ENCODE data around the gene AK3.

The AK3 gene

GRCh38 chr9:4750023-4750673 lies 9.1 kb upstream of the AK3 start:
- in situ Hi-C loops (cut with MboI; ENCODE audit: low sequenced_read_pairs) = loop anchor here (10.0 to 25.0 kb wide), 2 partner anchors 687 to 845 kb away; partner anchors contain the start of gene PLGRKT

DNA sequence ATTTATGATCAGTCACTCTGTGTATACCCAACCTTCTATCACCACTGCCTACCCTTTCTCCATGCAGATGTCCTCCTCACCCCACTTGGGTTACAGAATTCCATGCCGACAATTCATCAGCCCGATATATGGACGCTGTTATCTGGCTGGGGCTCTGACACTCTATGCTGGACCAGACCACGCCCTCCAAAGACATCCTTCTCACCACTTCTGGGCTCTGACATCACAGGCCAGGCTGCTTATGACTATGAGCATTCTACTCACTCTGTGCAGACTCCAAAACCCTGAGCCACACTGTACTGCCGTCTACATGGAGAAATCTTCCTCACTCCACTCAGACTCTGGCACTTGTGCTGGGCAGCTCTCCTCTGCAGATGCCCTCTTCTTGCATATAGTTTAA lies 7.6 kb upstream of the AK3 start:
- in situ Hi-C loops (cut with MboI; ENCODE audit: low sequenced_read_pairs) = no loop called here

DNA sequence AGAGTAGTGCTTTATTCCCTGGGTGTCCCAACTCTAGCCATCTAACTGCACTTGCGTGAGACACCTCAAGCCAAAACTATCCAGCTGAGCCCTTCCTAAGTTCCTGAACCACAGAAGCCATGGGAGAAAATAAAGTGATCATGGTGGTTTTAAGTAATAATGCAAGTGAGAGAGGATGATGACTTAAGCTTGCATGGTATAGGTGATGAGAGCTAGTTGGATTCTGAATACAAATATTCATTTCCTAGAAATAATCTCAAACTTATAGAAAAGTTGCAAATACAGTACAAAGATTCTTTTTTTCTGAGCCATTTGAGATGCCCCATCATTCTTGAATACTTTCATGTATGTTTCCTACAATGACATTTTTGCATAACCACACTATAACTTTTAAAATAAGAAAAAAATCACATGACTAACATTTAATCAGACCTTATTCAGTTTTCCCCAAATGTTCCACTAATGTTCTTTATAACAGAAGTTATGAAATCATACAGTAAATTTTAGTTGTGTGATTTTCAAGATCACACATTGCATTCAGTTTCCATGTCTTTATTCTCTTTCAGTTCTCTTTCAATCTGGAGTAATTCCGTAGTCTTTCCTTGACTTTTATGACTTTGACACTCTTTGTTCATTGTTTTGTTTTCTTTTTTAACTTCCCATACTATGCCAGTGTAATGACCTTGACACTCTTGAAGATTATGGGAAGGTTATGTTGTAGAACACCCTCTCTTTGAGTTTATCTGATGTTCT lies 5.5 kb upstream of the AK3 start:
- in situ Hi-C loops (cut with MboI; ENCODE audit: low sequenced_read_pairs) = no loop called here

DNA sequence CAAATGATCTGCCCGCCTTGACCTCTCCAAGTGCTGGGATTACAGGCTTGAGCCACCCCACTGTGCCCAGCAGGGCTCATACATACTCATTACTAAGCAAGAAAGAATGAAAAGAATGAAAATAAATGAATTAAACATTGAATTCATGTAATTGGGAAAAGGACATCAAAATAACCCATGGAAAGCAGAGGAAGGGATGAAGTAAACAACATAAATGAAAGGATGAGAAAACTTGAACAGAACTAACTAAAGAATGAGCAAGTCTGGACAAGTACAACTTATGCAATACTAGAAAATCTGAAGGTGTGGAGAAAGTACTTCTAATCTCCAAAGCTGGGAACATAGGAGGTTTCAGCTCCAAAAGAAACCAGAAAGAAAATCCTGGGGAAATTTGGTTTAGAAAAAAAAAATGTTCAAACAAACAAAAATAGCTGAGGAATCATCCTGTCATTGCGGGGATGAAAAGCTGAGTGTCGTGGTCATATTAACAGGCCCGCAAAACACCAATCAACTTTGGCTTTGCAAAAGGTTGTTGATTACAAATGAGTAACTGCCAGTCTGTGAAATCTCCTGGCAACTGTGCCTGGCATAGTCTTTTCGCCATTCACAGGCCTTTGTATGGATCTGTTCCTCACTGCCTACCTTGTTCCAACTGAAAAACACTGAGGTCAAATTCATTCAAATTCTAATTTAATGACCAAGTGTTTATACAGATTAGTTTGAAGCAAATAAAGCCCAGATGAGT lies 2.3 kb upstream of the AK3 start:
- in situ Hi-C loops (cut with MboI; ENCODE audit: low sequenced_read_pairs) = no loop called here

GRCh38 chr9:4742246-4742645 lies 1.2 kb upstream of the AK3 start:
- in situ Hi-C loops (cut with MboI; ENCODE audit: low sequenced_read_pairs) = no loop called here

GRCh38 chr9:4741365-4742089 lies 525 bp upstream of the AK3 start:
- in situ Hi-C loops (cut with MboI; ENCODE audit: low sequenced_read_pairs) = no loop called here

- in situ Hi-C loops (cut with MboI; ENCODE audit: low sequenced_read_pairs) = no loop called here
Measured at GRCh38 chr9:4740388-4740637, 689 bp downstream of the AK3 start.

GRCh38 chr9:4739587-4740387 lies 1.2 kb downstream of the AK3 start:
- in situ Hi-C loops (cut with MboI; ENCODE audit: low sequenced_read_pairs) = no loop called here

DNA sequence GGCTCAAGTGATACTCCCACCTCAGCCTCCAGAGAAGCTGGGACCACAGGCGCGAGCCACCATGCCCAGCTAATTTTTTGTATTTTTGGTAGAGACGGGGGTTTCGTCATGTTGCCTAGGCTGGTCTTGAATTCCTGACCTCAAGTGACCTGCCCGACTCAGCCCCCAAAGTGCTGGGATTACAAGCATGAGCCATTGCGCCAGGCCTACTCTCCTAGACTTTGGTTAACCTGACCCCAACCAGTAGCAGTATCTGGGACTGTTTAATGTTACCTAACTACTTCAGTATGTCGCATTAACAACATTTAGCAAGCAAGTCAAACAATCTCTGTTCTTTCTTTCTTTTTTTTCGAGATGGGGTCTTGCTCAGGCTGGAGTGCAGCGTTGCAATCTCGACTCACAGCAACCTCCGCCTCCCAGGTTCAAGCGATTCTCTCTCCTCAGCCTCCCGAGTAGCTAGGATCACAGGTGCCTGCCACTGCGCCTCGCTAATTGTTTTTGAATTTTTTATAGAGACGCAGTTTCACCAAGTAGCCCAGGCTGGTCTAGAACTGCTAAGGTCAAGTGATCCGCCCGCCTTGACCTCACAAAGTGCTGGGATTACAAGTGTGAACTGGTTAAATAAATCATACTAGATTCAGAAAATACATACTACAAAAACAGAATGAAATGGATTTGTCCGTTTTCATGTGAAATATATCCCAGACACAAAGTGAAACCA lies 2.0 kb downstream of the AK3 start:
- in situ Hi-C loops (cut with MboI; ENCODE audit: low sequenced_read_pairs) = no loop called here

GRCh38 chr9:4734150-4734549 lies 6.9 kb downstream of the AK3 start:
- in situ Hi-C loops (cut with MboI; ENCODE audit: low sequenced_read_pairs) = no loop called here

DNA sequence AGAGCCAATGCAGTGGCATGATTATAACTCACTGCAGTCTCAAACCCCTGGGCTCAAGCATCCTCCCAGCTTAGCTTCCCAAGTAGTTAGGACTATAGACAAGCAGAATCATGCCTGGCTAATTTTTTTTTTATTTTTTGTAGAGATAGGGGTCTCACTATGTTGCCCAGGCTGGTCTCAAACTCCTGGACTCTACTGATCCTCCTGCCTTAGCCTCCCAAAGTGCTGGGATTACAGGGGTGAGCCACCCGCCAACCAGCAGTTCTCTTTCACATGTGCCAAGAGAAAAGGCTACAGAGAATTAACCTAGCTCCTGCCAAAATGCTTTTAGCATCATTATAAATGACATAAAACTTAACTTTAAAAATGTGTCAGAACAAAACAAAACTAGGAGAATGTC lies 8.1 kb downstream of the AK3 start:
- in situ Hi-C loops (cut with MboI; ENCODE audit: low sequenced_read_pairs) = no loop called here

- in situ Hi-C loops (cut with MboI; ENCODE audit: low sequenced_read_pairs) = no loop called here
Measured at GRCh38 chr9:4727593-4727992, 13.4 kb downstream of the AK3 start.

DNA sequence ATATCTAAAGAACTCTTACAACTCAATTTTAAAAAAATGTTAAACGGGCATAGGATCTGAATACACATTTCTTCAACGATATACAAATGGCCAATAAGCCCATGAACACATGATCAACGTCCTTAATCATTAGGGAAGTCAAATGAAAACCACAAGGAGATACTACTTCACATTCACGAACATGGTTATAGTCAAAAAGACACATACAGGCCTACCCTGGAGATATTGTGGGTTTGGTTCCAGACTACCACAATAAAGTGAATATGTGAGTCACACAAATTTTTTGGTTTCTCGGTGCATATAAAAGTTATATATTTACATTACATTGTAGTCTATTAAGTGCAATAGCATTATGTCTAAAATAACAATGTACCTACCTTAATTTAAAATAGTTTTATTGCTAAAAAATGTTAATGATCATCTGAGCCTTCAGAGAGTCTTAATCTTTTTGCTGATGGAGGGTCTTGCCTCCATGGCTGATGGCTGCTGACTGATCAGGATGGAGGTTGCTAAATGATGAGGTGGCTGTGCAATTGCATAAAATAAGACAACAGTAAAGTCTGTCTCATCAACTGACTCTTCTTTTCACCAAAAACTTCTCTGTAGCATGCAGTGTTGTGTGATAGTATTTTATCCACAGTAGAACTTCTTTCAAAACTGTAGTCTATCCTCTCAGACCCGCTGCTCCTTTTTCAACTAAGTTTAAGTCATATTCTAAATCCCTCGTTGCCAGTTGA lies 15.1 kb downstream of the AK3 start:
- in situ Hi-C loops (cut with MboI; ENCODE audit: low sequenced_read_pairs) = no loop called here

DNA sequence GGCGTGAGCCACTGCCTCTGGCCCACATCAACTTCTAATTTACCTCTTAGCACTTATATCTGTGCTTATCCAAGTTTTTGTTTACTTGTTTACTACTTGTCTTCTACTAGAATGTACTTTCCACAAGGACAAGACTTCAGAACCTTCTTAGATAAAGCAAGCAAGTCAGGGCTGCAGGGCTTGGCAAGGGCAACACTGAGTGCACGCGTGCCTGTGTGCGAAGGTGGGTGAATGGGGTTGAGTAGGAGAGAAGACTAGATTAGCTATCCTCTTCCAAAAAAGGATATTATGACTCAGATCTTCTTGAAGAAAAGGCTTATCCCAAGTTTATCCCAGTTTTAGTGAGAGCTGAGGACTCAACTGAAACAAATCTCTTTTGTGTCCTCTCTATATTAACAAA lies 19.3 kb downstream of the AK3 start:
- in situ Hi-C loops (cut with MboI; ENCODE audit: low sequenced_read_pairs) = no loop called here

- in situ Hi-C loops (cut with MboI; ENCODE audit: low sequenced_read_pairs) = no loop called here
Measured at GRCh38 chr9:4718911-4719310, 22.1 kb downstream of the AK3 start.

DNA sequence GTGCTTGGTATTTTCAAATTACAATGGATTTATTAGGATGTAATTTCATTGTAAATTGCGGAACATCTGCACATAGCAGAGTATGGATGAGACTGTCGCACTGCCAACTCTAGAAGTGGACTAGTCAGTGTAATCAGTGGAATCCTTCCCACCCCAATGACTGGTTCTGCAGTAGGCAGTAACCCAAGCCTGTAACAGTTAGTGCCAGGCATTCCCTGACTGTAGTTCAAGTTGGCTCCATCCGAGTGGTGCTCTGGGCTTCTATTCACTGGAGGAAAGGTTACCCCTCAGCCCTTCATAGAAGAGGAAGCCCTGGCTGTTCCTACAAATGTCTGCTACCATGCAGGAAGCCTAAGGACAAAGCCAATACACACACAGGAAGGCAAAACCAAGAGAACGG lies 23.2 kb downstream of the AK3 start:
- in situ Hi-C loops (cut with MboI; ENCODE audit: low sequenced_read_pairs) = no loop called here

DNA sequence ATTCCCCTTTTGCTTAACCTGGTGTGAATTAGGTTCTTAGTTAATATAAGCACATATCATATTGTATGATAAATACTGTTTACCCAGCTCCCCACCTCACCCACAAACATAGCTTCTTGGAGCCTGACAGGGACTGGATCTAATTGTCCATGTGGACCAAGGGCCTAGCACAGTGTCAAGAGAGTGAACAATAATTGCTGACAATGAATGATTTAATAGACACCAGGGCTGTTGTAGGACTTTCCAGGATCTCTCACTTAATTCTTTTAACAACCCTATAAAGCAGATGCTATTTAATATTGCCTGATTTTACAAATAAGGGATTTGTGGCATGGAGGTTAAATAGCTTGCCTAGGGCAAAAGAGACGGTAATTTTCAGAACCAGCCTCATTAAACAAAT lies 24.8 kb downstream of the AK3 start:
- in situ Hi-C loops (cut with MboI; ENCODE audit: low sequenced_read_pairs) = no loop called here

- in situ Hi-C loops (cut with MboI; ENCODE audit: low sequenced_read_pairs) = no loop called here
Measured at GRCh38 chr9:4714266-4715016, 26.6 kb downstream of the AK3 start.

GRCh38 chr9:4713849-4714248 lies 27.2 kb downstream of the AK3 start:
- in situ Hi-C loops (cut with MboI; ENCODE audit: low sequenced_read_pairs) = no loop called here
